Activated CD8-positive, alpha-beta memory T cell treated with anti-CD3 and anti-CD28 coated beads for 48 hours (primary cell): ENCODE results near the gene SLC25A41.
"Not testable (repeated sequence)": the region's sequence is repeated elsewhere in the genome, so short reads cannot be mapped to it uniquely, and the experiment has no call there.

Source experiments
- DNase-seq, 3 experiments: peaks; one replicate each; pipeline ENCODE4 v3.0.0-alpha.2; 2020; ENCODE audit warnings: low read depth in 2 of 3, low spot score in 2 of 3

SLC25A41 gene

GRCh38 chr19:6428692-6429418, 4.7 kb downstream of the SLC25A41 start:
- not testable (repeated sequence) for DNase-seq

GRCh38 chr19:6427131-6427530, 6.4 kb downstream of the SLC25A41 start:
- DNase-seq: no peak

GRCh38 chr19:6425732-6426620, 7.6 kb downstream of the SLC25A41 start:
- no peak for DNase-seq

GRCh38 chr19:6424939-6425731, 8.4 kb downstream of the SLC25A41 start:
- DNase-seq: peak; percentile 85 to 99 (median 95)

- no peak for DNase-seq
These were observed 9.2 kb downstream of the SLC25A41 start, which contains the start of gene KHSRP for GRCh38 chr19:6424195-6424938. TSS of gene KHSRP (minus strand) at chr19:6424811. CDS start at chr19:6424701, 110 bp downstream.

- no peak for DNase-seq
These were observed 9.9 kb downstream of the SLC25A41 start for GRCh38 chr19:6423499-6424194.

GRCh38 chr19:6421075-6422014, 12.2 kb downstream of the SLC25A41 start:
- DNase-seq: no peak

- no peak for DNase-seq
These were observed 15.0 kb downstream of the SLC25A41 start for GRCh38 chr19:6418562-6418932.

- no peak for DNase-seq
These were observed 15.6 kb downstream of the SLC25A41 start for GRCh38 chr19:6417713-6418561.

GRCh38 chr19:6416658-6417405, 16.7 kb downstream of the SLC25A41 start:
- no peak for DNase-seq

GRCh38 chr19:6415591-6416190, 17.9 kb downstream of the SLC25A41 start:
- no peak for DNase-seq

- DNase-seq: no peak
These were observed 18.6 kb downstream of the SLC25A41 start for GRCh38 chr19:6414793-6415590.

- no peak for DNase-seq
These were observed 19.6 kb downstream of the SLC25A41 start for GRCh38 chr19:6413721-6414643.

GRCh38 chr19:6413291-6413690, 20.3 kb downstream of the SLC25A41 start:
- no peak for DNase-seq
